HG02763 (cell line): ENCODE data around the gene CTTNBP2.

Experiments used
- ATAC-seq: cut with Tn5 transposase; IDR thresholded peaks from one replicate; pipeline ENCODE4 v1.9.1; 2021; ENCODE audit warnings: mild to moderate bottlenecking, moderate library complexity; ENCODE audit not compliant: unreplicated experiment

Gene CTTNBP2

GRCh38 chr7:117824592-117824991 lies 48.6 kb downstream of the CTTNBP2 start:
- ATAC-seq, result no peak

- ATAC-seq, result no peak
These were observed 53.7 kb downstream of the CTTNBP2 start for GRCh38 chr7:117819558-117819957.

- ATAC-seq, result no peak
These were observed 55.0 kb downstream of the CTTNBP2 start for GRCh38 chr7:117818232-117818631.

- ATAC-seq, result no peak
These were observed 56.5 kb downstream of the CTTNBP2 start for GRCh38 chr7:117816727-117817126.

GRCh38 chr7:117811696-117812095 lies 61.5 kb downstream of the CTTNBP2 start:
- ATAC-seq, result no peak

- no peak for ATAC-seq
These were observed 62.4 kb downstream of the CTTNBP2 start for GRCh38 chr7:117810642-117811512.

GRCh38 chr7:117809958-117810357 lies 63.3 kb downstream of the CTTNBP2 start:
- no peak for ATAC-seq

GRCh38 chr7:117808910-117809705 lies 64.1 kb downstream of the CTTNBP2 start:
- no peak for ATAC-seq

- no peak for ATAC-seq
These were observed 64.9 kb downstream of the CTTNBP2 start for GRCh38 chr7:117808341-117808757.

- no peak for ATAC-seq
These were observed 65.6 kb downstream of the CTTNBP2 start for GRCh38 chr7:117807676-117808075.

- no peak for ATAC-seq
These were observed 67.2 kb downstream of the CTTNBP2 start for GRCh38 chr7:117806011-117806410.

GRCh38 chr7:117805241-117805640 lies 68.0 kb downstream of the CTTNBP2 start:
- ATAC-seq, result no peak

GRCh38 chr7:117803476-117803875 lies 69.8 kb downstream of the CTTNBP2 start:
- no peak for ATAC-seq

GRCh38 chr7:117802660-117803059 lies 70.6 kb downstream of the CTTNBP2 start:
- no peak for ATAC-seq

- ATAC-seq, result no peak
These were observed 72.4 kb downstream of the CTTNBP2 start for GRCh38 chr7:117800841-117801240.

- no peak for ATAC-seq
These were observed 72.8 kb downstream of the CTTNBP2 start for GRCh38 chr7:117800406-117800805.

- ATAC-seq, result no peak
These were observed 76.4 kb downstream of the CTTNBP2 start for GRCh38 chr7:117796889-117797288.

GRCh38 chr7:117793976-117794375 lies 79.3 kb downstream of the CTTNBP2 start:
- no peak for ATAC-seq

GRCh38 chr7:117793521-117793920 lies 79.7 kb downstream of the CTTNBP2 start:
- ATAC-seq, result no peak

GRCh38 chr7:117791877-117792780 lies 81.1 kb downstream of the CTTNBP2 start:
- peak; percentile 69 for ATAC-seq

GRCh38 chr7:117790731-117791130 lies 82.5 kb downstream of the CTTNBP2 start:
- ATAC-seq, result no peak
